Fibroblast of the aortic adventitia (primary cell): ENCODE results near the gene CDT1. TPM values are rescaled to one million over a fixed set of nuclear protein-coding genes. Genes with fewer than 3 reads are reported as not detected.
"Not testable (repeated sequence)": the region's sequence is repeated elsewhere in the genome, so short reads cannot be mapped to it uniquely, and the experiment has no call there.

Experiments
- DNase-seq: peaks from one replicate; pipeline ENCODE4 v3.0.0-alpha.2; 2010; ENCODE audit warnings: low read depth
- H3K4me3 ChIP-seq: 2 replicates; pipeline ENCODE4 v1.5.1; 2011; ENCODE audit warnings: low read depth, mild to moderate bottlenecking, control low read depth, low read length, moderate library complexity
- CTCF ChIP-seq: IDR thresholded peaks from 2 replicates; pipeline ENCODE4 v1.5.1; 2011; ENCODE audit warnings: mild to moderate bottlenecking, low read length, control low read depth, inconsistent platforms; ENCODE audit not compliant: insufficient read depth
- total RNA-seq: library from RNA; depleted of rRNA; stranded (reverse); fragments of >200 nt; gene quantifications from 2 replicates; pipeline ENCODE4 v1.2.3, GENCODE V29; 2012; ENCODE audit warnings: low replicate concordance

CDT1 gene
- total RNA-seq, 1 donor = 26.8 TPM

- H3K4me3 ChIP-seq = no peak overlapping the region
- no peak for TF ChIP-seq CTCF
- DNase-seq = no peak
Measured at GRCh38 chr16:88767546-88768070, 36.0 kb upstream of the CDT1 start.

- peak; percentile 69 for DNase-seq
- no peak overlapping the region for H3K4me3 ChIP-seq
- no peak for TF ChIP-seq CTCF
Measured at GRCh38 chr16:88768071-88768783, 35.4 kb upstream of the CDT1 start.

GRCh38 chr16:88769617-88770460, 33.8 kb upstream of the CDT1 start:
- no peak overlapping the region for H3K4me3 ChIP-seq
- no peak for TF ChIP-seq CTCF
- DNase-seq = no peak

GRCh38 chr16:88770461-88771293, 32.9 kb upstream of the CDT1 start:
- no peak for TF ChIP-seq CTCF
- no peak for DNase-seq
- no peak overlapping the region for H3K4me3 ChIP-seq

- no peak for DNase-seq
- no peak overlapping the region for H3K4me3 ChIP-seq
- TF ChIP-seq CTCF = no peak
Measured at GRCh38 chr16:88771294-88771772, 32.3 kb upstream of the CDT1 start.

- DNase-seq, H3K4me3 ChIP-seq: not testable (repeated sequence)
Measured at GRCh38 chr16:88771781-88772180, 31.8 kb upstream of the CDT1 start.
